GM21723 (cell line): ENCODE data around the gene VRK3.
"Not testable (repeated sequence)": the region's sequence is repeated elsewhere in the genome, so short reads cannot be mapped to it uniquely, and the experiment has no call there.

Source experiments
- ATAC-seq: cut with Tn5 transposase; IDR thresholded peaks from one replicate; pipeline ENCODE4 v1.9.1; 2021; ENCODE audit warnings: mild to moderate bottlenecking, moderate library complexity; ENCODE audit not compliant: unreplicated experiment

Gene VRK3, protein sequence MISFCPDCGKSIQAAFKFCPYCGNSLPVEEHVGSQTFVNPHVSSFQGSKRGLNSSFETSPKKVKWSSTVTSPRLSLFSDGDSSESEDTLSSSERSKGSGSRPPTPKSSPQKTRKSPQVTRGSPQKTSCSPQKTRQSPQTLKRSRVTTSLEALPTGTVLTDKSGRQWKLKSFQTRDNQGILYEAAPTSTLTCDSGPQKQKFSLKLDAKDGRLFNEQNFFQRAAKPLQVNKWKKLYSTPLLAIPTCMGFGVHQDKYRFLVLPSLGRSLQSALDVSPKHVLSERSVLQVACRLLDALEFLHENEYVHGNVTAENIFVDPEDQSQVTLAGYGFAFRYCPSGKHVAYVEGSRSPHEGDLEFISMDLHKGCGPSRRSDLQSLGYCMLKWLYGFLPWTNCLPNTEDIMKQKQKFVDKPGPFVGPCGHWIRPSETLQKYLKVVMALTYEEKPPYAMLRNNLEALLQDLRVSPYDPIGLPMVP

DNA sequence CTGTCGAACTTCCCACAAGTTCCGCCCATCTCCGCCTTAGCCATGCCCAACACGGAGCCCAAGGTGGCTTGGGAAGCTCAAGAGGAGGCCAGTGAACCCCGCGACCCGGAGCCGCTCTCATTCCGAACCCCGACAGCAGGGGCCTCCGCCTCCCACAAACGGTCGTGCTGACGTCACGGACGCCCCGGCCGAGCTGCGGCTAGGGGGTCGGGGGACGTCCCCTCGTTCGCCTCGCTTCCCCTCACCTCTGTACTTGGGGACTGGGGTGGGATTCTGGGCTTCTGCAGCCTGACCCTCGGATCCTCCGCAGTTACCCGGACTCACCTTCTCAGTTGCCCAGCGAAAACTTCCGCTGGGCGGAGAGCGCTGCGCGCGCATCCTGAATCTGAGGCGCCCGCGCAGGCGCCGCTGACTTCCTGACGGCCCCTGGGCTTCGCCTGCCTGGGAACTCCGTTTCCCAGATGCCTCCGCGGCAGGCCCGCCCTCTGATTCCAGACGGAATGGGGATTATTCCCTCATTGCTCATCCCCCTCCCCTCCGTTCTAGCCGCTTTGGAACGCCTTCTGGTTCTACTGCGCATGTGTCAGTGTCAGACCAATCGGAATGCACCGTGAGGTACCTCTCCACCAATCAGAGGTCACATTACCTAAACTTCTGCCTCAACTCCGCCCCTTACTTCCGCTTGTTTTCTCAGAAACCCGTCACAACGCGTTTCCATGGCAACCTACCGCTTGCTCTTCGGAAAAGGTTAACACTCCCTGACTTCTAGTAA lies at the start of gene VRK3:
VRK3 (minus strand) TSS at position 351 of the 772 bp plus-strand sequence. CDS start 9,210 bp downstream, outside the sequence.
- peak; percentile 81 for ATAC-seq

DNA sequence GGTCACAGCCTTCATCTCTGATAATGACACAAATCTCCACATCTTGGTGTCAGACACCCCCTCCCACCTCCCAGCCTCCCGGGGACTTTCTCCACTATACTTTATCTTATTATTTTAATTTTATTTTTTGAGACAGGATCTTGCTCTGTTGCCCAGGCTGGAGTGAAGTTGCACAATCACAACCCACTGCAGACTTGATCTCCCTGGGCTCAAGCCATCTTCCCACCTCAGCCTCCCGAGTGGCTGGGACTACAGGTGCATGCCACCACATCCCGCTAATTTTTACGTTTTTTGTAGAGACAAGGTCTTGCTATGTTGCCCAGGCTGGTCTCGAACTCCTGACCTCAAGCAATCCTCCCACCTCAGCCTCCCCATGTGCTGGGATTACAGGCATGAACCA lies 43.2 kb upstream of the VRK3 start:
- ATAC-seq, result not testable (repeated sequence)

DNA sequence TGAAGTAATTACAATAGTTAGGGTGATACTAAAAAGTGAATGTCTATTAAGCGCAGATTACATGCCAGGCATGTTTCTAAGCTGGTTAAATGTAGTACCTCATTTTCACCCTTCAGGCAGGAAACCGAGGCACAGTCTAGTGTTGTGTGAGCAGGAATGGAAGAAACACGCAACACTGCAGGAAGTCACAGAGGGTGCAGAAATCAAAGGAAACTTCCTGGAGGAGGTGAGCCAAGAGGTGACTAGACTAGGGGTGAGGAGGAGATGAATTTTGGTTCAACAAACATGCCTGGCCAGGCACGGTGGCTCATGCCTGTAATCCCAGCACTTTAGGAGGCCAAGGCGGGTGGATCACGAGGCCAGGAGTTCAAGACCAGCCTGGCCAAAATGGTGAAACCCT lies 42.4 kb upstream of the VRK3 start:
- ATAC-seq, result no peak

DNA sequence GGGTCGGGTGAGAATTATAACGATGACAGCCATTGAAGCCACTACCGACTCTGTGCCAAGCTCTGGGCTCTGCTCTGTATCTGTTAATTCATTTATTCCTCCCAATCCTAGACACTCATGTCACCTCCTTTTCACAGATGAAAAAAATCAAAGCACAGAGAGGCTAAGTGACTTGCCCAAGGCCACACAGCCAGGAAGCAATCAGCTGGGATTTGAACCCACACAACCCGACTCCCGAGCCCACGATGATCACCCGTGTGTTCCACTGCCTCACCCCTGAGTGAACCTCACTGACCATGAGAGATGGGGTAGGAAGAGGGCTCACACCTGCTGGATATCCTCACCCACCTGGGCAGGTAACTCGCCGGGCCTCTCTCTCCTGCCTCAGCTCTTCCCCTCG lies 40.8 kb upstream of the VRK3 start:
- no peak for ATAC-seq

DNA sequence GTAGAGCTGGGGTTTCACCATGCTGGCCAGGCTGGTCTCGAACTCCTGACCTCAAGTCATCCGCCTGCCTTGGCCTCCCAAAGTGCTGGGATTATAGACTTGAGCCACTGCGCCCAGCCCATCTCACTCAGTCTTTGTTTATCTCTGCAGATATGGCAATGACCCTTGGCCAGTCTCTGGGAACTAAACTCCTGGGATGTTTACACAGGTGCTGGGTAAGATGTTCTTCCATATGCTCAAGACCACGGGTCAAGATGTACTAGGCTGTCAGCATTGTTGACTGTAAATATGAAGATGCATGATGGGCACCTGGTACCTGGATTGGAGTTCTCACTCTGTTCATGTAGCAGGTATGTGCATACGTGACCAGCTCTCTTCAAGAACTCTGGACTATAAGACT lies 36.5 kb upstream of the VRK3 start:
- ATAC-seq, result no peak

DNA sequence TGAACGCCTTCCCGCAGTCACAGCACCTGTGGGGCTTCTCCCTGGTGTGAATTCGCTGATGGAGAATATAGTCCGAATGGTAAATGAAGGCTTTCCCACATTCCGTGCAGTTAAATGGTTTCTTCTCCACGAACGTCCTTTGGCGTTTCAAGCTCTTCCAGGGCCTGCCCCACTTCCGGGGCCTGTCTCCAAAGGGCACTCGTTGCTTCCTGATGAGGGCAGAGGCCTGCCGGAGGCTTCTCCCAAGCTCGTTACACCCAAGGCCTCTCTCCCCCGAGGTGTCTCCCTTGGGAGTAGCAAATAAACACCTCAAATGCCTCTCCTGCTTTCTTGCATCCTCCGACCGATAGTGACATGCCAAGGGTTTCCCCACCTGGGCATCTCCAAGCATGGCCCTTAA lies 34.9 kb upstream of the VRK3 start:
- no peak for ATAC-seq

DNA sequence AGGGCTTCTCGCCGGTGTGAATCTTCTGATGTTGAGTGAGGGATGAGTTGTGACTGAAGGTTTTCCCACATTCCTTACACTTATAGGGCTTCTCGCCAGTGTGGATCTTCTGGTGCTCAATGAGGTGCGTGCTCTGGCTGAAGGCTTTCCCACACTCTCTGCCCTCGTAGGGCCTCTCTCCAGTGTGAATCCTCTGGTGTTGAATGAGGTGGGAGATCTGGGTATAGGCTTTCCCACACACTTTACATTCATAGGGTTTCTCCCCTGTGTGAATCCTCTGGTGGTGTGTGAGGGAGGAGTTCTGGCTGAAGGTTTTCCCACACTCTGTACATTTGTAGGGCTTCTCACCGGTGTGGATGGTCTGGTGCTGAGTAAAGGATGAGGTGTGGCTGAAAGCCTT lies 33.9 kb upstream of the VRK3 start:
- ATAC-seq, result no peak

DNA sequence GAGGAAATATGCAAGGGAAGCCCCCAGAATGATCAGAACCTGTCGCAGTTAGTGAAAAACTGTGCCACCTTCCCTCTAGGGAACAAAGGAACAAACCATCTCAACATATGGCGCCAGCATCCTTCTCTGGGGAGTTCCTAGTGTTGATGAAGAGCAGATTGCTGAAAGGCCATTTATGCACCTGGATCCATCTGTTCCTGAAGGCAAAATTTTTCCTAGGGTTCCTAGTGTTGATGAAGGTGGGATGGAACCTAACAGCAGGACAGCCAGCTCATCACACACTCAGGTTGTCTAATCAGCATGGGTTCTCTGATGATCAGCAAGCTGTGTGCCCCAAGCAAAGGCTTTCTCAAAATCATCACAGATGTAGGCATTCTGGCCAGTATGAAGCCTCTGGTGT lies 33.3 kb upstream of the VRK3 start:
- ATAC-seq, result no peak

DNA sequence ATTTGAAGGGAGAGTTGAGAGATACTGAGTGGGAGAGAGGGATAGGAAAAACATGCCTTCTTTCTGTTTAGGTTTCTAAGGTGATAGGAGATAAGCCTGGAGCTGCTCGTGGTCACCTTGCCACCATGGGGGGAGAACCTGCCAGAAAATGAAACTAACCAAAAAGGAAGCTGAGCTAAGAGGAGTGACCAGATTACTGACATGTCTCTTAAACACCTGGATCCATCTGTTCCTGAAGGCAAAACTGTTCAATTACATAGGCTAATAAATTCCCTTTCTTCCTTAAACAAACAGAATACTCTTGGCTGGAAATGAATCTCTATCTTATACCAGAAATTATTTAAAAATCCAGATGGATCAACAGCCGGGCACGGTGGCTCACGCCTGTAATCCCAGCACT lies 27.9 kb upstream of the VRK3 start:
- no peak for ATAC-seq

DNA sequence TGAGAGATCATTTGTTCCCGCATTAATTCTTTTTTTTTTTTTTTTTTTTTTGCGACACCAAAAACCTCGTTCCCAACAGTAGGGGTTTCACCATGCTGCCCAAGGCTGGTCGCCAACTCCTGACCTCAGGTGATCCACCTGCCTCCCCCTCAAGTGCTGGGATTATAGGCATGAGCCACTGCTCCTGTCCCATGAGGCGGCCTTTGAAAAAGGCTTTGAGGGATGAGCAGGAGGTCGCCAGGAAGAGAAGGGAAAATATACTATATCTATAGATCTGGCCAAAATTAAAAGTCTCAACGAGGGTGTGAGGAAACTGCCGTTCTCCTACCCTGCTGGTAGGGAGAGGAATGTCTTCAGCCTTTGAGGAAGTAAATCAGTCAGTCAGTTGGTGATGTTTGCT lies 26.8 kb upstream of the VRK3 start:
- no peak for ATAC-seq

DNA sequence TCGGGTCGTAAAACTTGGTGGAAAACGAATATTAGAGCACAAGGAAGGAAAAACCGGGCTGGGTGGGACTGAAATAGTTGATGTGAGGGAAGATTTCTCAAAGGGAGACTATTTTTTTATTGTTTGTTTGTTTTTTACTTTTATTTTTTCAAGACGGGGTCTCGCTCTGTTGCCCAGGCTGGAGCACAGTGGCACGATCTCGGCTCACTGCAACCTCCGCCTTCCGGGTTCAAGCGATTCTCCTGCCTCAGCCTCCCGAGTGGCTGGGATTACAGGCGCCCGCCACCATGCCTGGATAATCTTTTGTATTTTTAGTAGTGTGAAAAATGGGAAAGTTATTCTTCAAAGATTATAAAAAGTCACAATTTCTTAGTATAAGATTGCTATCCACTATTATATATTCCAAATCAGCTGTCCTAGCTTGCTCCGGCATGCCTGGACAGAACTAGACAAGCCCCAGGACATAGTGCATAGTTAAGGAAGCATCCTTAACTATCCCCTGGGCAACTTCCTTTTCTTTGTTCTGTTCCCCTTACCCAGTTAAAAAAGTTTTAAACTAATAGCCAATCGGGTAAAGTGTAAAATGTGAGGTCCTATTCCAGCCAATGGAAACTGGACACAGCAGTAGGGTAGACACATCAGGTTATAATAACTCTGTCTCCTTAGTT lies 26.2 kb upstream of the VRK3 start:
- not testable (repeated sequence) for ATAC-seq

DNA sequence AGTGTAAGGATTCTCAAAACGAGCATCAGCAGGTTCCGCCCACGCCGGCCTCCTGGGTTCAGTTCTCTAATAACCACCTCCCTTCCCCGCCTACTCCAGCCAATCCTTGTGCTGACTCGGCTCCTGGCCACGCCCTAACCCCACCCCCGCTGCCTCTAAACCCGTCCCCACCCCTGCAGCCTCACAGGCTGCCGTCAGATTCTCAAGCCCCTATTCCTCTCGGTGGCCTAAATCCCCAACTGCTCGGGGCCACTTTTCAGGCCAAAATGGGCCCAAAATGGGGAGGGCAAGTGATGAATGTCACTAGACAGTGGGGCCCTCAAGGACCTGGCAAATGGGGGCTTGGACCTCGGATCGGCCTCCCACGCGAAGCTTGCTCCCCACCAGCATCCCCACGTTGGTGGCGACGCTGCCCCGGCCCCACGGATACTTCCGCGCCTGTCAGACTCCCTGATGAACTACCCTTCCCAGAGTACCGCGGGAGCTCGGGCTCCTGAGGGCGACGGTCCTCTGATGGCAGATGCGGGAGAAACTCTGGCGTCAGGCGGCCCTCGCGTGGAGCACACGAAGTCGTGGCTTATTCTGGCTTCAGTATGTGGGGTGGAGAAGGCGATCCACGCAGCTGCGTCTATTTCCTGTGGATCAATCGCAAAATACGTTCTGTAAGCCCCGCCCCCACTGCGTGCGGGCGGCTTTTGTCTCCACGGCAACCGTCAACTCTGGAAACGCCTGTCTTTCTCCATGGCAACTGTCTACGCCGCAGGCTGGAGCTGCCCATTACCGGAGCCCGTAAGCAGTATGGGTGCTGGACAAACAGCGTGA lies 25.4 kb upstream of the VRK3 start:
- ATAC-seq, result no peak

DNA sequence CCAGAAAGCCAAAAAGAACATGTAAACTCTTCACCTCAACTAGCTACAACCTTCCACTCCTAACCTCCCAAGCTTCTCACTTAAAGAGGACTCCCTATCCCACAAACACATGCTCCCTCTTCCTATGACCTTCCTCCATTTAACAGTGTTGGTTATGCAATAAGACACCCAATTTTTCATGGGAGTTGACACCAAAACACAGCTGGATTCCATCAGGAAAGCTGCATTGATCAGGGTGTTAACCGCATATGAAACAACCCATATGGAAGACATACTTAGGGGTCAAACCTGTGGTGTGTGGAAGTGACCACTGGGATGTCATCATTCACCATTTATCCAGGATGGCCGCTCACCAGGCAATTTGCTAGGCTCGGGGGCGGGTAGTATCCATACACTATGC lies 22.5 kb upstream of the VRK3 start:
- ATAC-seq, result no peak

DNA sequence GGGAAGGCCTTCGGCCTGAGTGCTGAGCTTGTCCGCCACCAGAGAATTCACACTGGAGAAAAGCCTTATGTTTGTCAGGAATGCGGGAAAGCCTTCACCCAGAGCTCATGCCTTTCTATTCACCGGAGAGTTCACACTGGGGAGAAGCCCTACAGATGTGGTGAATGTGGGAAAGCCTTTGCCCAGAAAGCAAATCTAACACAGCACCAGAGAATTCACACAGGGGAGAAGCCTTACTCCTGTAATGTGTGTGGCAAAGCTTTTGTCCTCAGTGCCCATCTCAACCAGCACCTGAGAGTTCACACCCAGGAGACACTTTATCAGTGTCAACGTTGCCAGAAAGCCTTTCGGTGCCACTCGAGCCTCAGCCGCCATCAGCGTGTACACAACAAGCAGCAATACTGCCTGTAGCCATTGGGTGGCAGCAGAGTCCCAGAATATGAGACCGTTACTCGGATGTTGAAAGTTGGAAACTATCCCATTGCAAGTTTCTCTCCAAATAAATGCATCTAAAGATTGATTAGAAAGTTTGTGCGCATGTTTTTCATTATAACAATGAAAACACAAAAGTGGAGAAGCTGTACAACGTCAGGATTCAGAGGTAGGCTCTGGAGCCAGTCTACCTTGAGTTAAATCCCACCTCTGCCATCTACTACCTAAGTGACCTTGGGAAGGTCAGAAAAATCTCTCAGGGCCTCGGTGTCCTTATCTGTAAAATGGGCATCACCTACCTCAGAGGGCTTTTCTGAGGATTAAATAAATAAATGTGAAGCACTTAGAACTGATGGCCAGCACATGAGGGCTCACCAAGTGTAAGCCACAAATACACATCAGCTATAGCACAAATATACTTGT lies 21.7 kb upstream of the VRK3 start:
- ATAC-seq, result no peak

DNA sequence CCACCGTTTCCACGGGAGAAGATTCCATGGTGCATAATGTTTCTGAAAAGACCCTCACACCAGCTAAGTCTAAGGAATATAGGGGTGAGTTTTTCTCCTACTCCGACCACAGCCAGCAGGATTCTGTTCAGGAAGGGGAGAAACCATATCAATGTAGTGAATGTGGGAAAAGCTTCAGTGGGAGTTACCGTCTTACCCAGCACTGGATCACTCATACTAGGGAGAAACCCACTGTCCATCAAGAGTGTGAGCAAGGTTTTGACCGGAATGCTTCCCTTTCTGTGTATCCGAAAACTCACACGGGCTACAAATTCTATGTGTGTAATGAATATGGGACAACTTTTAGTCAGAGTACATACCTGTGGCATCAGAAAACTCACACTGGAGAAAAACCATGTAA lies 19.8 kb upstream of the VRK3 start:
- no peak for ATAC-seq

DNA sequence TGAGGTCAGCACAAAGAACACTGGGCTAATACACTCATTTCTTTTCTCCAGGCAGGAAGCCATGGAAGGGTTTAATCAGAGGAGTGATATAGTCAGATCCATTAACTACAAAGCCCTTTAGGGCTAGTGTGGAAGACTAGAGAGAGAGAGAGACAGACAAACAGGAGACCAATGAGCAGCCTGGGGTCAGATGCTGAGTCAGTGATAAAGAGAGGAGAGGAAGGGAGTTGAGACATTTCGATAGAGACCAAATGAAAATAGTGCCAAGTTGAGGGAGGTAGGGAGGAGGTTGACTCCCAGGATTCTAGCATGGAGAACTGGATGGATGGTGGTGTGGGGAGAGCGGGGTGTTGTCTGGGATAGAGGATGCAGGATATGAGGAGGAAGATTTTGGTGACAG lies 18.8 kb upstream of the VRK3 start:
- no peak for ATAC-seq

DNA sequence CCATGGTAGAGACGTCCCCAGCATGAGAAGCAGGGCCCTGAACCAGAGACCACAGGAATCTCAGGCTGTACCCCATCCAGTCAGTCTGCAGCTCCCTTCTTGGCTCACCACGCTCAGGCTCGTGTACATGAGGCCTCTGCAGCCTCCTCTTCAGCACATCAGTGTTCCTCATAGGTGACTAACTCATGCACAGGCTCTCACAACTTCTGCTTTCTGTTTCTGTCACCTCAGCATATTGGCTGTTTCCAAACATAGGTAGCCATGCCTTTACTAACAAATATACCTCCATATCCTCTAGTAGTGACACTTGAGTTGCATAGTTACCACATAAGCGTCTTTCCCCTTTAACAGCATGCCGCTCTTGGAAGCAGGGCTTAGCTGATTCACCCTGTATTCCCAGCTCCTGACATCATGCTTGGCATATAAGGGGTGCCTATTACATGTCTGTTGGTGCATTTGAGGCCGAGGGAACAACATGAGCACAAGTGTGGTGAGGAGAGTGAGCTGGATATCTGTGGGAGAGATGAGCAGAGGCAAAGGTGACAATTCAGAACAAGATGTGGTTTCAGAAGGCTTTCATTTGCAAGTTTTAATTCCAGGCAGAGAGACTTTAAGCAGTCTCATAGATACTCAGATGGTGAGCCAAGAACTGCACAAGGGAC lies 17.3 kb upstream of the VRK3 start:
- ATAC-seq, result no peak

DNA sequence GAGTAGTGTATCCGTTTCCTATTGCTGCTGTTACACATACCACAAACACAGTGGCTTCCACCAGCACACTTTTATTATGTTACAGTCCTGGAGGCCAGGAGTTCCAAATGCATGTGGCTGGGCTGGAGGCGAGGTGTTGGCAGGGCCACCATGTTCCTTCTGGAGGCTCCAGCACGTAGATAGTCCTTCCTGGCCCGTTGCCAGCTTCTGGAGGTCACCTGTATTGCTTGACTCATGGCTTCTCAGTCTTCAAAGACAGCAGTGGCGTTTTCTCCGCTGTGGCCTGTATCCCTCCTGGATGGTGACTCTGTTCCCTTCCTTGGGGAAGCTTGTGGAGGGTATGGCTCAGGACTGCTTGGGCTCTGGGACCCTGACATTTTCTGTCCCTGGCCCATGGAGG lies 15.8 kb upstream of the VRK3 start:
- no peak for ATAC-seq

DNA sequence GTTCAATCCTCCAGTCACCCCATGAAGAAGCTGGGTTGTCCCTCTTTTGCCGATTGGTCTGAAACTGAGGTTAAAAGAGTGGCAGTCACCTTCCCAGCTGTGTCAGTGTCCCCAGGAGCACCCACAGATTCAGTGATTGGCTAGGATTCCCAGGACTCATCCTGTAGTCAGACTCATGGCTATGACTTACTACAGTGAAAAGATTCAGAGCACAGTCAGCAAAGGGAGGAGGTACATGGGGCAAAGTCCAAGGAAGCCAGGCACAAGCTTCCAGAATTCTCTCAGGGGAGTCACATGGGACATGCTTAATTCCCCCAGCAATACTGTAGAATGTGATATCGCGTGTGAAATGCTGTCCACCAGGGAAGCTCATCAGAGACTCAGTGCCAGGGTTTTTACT lies 14.8 kb upstream of the VRK3 start:
- ATAC-seq, result no peak
